ENCODE results near the gene MSLN.
"Not testable (repeated sequence)": the region's sequence is repeated elsewhere in the genome, so short reads cannot be mapped to it uniquely, and the experiment has no call there.

DNA sequence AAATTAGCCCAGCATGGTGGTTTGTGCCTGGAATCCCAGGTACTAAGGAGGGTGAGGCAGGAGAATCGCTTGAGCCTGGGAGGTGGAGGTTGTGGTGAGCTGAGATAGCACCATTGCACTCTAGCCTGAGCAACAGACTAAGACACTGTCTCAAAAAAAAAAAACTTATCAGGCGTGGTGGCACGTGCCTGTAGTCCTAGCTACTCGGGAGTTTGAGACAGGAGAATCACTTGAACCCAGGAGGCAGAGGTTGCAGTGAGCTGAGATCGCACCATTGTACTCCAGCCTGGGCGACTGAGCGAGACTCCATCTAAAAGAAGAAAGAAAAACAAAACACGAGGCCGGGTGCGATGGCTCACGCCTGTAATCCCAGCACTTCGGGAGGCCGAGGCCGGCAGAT lies 17.6 kb upstream of the MSLN start:
- TF ChIP-seq, protein P1, sequence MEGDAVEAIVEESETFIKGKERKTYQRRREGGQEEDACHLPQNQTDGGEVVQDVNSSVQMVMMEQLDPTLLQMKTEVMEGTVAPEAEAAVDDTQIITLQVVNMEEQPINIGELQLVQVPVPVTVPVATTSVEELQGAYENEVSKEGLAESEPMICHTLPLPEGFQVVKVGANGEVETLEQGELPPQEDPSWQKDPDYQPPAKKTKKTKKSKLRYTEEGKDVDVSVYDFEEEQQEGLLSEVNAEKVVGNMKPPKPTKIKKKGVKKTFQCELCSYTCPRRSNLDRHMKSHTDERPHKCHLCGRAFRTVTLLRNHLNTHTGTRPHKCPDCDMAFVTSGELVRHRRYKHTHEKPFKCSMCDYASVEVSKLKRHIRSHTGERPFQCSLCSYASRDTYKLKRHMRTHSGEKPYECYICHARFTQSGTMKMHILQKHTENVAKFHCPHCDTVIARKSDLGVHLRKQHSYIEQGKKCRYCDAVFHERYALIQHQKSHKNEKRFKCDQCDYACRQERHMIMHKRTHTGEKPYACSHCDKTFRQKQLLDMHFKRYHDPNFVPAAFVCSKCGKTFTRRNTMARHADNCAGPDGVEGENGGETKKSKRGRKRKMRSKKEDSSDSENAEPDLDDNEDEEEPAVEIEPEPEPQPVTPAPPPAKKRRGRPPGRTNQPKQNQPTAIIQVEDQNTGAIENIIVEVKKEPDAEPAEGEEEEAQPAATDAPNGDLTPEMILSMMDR (conservative IDR thresholded peaks at IDR 0.05; ENCODE audit: low read length): not testable (repeated sequence)
- TF ChIP-seq EZH2phosphoT487 (IDR thresholded peaks at IDR 0.05; ENCODE audit: borderline replicate concordance): not testable (repeated sequence)

Data from Loucy (cell line).